HK-2 (cell line): Measurements from ENCODE around the gene MPPED1.
A peak's percentile ranks its signal among the peaks of the same experiment; 100 is the strongest.

Experiments used
- DNase-seq: peaks from one replicate; pipeline ENCODE4 v3.0.0-alpha.2; 2018; ENCODE audit not compliant: unreplicated experiment

Gene MPPED1, protein sequence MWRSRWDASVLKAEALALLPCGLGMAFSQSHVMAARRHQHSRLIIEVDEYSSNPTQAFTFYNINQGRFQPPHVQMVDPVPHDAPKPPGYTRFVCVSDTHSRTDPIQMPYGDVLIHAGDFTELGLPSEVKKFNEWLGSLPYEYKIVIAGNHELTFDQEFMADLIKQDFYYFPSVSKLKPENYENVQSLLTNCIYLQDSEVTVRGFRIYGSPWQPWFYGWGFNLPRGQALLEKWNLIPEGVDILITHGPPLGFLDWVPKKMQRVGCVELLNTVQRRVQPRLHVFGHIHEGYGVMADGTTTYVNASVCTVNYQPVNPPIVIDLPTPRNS

DNA sequence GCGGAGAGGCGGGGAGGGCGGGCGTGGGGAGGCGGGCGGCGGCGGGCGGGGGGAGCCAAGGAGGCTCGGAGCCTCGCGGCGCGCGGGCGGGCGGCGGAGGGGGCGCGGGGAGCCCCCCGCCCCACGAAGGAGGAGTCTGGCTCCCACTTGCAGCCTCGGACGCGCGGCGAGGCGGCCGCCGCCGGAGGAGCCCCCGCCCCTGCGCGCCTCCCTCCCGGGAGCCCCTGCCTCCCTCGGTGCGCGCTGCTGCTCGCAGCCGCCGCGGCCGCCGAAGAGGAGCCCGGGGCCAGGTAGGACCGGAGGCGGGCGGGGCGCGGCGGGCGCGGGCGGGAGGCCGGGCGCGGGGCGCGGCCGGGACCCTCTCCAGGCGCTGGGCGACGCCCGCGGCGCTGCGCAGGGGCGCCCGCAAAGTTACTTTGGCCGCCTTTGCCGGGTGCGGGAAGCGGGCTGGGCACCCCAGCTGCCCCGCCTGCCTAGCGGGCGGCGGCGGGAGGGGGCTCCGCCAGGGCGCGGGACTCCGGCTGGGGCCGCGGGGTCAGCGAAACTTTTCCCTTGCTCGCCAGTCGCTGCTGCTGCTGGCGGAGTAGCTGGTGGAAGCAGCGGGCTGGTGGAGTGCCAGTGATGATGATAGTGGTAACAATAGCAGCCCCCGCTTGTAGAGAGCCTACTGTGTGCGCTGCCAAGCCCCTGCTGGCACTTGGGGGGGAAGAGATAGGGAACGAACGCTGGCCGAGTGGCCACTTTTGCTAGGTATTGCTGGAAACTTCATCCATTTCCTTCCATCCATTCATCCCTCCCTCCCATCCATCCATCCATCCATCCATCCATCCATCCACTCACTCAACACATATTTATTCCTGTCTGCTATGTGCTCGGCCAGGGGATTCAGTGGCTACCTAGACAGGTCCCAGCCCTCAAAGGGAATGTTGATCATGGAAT is at the start of gene MPPED1:
Gene MPPED1 (plus strand): TSS at position 146 of the 939 bp plus-strand sequence. CDS start 12,972 bp downstream, outside the sequence.
- no peak for DNase-seq

DNA sequence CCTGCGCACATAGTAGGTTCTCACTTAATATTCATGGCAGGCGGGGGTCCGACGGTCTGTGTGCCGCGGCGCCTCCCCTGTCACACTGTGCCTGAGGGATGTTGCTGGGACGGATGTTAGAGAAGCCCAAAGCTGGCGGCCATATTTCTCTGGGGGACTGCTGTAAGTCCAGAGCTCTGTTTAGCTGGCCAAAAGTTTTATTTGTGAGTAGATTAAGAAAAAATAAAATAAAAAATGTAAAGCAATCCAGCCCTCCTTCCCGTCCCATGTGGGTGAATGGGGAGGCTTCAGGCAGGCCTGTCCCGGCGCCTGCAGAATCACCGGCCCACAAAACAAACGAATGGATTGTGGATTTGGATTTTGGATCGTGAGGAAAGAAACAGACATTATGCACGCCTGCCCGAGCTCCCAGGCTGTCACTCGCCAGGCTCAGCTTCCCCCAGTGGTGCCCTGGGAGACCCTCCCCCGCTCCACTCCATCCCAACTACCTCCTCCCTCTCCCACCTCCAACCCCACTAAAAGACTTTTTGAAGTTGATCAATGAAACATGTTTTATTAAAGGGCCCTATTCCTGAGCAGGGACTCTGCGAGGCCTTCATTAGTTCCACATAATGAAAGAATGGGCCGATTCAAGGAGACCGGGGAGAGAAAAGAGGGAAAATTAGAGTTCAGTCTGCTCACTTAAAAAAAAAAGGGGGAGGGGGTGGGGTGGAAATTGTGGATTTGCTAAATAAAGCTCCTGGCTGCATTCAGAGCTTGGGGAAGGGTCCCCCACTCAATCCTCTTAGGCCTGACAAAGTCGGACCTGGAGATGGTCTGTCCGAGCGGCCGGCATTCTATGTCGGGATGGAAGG is 48.3 kb upstream of the MPPED1 start:
- DNase-seq, result no peak

- DNase-seq, result no peak
Observed at GRCh38 chr22:43364169-43364435, 47.7 kb upstream of the MPPED1 start.

DNA sequence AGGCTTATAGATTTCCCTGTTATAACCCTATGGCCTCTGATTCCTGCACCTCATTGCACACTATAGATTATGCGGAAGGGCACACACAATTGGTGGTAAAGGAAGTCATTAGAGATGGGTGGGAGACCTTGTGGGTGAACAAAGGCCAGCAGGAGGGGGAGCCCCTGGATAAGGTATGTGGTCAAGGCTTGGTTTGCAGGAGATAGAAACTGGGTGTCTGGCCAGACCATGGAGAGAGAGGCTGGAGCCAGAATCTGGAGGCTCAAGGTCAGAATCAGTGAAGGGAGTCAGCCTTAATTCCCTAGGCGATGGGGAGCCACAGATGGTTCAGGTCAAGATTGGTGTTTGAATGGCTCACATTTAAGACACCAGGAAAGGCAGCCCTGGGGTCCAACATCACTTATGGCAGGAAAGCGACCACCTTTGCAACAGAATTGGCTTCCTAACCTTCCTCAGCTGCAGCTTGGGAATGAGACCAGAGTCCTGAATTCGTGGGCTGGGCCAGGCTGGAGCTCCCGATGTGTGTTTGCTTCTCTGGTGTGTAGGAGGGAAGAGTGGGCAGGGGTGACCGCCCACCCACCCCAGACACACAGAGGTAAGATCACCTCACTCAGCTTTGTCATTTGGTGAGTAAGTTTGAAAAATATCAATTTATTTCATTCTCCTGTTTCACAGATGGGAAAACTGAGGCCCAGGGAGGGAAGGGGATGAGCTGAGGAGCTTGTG is 45.9 kb upstream of the MPPED1 start:
- no peak for DNase-seq

GRCh38 chr22:43370036-43370435 is 41.8 kb upstream of the MPPED1 start:
- no peak for DNase-seq

DNA sequence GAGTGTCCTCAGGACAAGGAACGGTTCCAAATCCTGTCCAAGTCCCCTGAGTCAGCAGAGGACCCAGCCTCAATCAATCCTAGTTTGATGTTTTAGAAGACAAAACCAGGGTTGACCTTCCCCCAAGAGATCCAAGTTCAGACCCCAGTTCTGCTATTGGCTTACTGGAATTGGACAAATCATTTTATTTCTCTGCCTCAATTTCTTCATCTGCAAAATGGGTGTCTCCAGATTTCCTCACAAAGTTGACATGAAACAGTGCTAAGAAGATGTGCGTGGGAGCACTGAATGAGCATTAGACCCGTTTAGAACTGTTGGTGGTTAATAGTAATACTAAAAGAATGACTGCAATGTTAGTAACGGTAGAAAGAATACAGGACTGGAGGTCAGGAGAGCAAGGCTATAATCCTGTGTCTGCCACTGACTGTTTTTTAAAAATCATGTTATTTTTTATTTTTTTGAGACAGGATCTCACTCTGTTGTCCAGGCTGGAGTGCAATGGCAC is 35.8 kb upstream of the MPPED1 start:
- no peak for DNase-seq

DNA sequence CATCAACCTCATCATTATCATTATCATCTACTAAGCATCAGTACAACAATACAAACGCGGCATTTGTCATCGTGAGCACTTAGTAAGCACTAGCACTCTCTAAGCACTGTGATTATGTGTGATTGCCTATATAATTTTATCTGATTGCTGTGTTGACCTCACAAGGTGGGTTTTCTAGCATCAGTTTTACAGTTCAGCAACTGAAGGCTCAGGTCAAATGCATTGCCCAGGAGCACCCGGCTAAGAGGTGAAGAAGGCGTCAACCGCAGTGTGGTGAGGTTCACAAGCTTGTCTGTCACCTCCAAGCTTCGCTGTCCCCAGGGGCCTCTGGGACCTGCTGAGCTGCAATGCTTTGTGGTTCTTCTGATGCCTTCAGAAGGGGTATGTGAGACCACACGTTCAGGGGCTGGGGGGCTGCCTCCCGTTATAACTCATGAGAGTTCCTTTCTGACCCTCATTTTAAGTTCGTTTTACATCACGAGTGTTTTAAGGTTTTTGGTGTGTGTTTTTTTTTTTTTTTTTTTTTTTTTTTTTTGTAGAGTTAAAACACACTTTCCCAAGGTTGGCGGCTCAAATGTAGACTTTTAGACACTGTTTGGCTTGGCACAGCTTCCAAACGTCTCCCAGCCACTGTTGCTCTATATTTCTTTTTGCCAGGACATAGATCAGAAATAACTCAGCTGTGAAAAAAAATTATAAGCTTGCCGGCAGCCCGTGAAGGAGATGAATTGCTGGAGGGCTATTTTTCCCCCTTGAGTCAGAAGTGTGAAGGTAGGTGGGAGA is 34.9 kb upstream of the MPPED1 start:
- DNase-seq, result no peak

DNA sequence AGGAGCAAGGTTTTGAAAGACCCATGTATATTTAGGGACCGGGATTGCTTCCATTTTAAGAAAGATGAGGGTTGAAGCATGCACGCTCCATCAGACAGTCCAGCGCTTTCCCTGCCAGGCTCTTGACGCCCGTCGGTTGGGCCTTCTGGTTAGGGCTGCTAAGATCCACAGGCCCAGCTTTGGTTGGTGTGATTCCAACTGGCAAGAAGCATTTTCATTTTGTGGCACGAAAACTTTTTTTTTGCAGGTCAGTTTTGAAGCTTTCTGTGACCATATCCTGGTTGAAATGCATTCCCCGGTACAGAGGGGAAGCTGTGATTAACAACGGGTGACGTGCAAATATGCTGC is 34.3 kb upstream of the MPPED1 start:
- no peak for DNase-seq

- no peak for DNase-seq
Observed at GRCh38 chr22:43377896-43378704, 33.7 kb upstream of the MPPED1 start.

DNA sequence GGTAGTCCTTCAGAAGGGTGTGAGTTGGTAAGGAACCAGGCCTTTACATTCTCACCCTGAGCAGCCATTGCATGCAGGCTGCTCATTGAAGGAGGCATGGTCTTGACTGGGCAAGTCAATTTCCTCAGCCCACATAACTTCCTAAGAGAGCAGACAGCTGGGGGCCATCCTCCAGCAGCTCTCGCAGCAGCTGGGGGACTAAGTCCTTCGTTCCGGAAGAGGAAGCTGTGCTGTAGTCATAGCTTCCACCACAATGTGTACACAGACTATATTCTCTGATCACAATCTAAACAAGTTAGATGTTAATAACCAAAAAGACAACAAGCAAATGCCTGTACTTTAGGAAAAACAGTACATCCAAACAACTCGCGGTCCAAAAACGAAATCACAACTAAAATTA is 30.1 kb upstream of the MPPED1 start:
- DNase-seq, result no peak

DNA sequence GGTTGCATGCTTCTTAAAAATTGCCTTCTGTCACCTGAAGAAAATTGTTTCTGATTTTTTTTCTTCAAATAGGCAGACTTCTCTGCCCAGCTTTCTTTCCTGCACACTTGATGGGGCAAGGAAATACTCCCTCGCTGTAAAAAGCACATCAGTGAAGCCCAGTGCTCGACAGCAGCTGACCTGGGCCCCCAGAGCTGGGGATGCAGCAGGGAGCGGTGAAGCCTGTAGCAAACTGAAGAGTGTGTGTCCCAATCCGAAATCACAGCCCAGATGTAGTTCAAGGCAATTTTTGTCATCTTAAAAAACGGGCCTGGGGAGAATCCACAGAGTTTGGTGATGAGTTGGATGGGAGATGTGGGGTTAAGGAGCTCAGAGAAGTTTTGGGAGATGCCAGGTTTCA is 27.0 kb upstream of the MPPED1 start:
- no peak for DNase-seq

DNA sequence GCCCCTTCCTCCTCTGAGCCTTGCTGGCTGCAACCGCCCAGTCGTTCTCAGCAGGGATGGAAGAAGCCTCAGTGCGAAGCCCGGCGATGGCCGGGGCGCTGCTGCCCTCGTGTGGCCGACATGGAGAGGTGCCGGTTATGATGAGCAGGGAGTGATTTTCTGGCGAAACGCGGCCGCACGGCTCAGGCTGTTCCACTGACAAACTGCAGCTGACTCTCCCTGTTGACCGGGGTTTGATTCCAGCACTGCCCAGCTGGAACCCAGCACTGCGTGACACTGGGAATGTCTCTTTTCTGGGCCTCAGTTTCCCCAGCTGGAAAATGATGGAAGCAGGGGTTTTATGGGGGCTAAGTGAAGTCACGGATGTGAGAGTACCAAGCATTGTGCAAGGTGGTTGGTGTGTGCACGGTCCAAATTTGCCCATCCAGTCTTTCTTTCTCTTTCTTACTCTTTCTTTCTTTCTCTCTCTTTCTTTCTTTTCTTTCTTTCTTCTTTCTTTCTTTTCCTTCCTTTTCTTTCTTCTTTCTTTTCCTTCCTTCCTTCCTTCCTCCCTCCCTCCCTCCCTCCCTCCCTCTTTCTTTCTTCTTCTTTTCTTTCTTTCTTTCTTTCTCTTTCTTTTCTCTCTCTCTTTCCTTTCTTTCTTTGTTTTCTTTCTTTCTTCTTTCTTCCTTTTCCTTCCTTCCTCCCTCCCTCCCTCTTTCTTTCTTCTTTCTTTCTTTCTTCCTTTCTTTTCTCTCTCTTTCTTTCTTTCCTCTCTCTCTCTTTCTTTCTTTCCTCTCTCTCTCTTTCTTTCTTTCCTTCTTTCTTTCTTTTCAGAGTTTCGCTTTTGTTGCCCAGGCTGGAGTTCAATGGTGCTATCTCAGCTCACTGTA is 25.8 kb upstream of the MPPED1 start:
- peak; percentile 76 for DNase-seq

- DNase-seq, result no peak
Observed at GRCh38 chr22:43387815-43388214, 24.0 kb upstream of the MPPED1 start.

- DNase-seq, result peak; percentile 72
Observed at GRCh38 chr22:43388420-43388851, 23.4 kb upstream of the MPPED1 start.

DNA sequence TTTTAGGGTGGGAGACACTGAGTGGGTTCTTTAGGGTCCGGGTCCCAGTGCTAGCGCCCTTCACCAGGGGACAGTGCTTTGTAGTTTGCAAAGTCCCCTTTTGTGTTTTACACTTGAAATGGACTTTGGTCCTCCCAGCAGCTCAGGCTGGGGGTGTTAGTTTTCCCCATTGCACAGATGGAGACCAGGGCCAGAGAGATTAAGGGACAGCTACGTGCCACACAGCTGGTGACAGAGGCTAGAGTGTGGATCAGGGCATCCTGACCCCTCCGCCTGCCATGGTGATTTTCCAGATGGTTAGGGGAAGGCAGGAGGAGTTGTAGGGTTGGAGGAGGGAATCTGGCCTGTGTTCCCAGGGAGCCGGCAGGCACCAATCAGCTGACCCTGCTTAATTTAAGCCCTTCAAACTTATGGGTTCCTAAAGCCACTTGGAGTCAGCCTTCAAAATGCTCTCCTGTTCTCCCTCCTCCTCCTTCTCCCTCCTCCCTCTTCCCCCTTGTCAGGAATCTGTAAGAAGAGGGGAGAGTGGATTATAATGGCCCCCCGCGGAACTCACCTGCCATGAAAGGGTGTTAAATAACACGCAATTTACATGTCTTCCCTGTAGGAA is 22.5 kb upstream of the MPPED1 start:
- DNase-seq, result no peak

- DNase-seq, result no peak
Observed at GRCh38 chr22:43390166-43390565, 21.6 kb upstream of the MPPED1 start.

DNA sequence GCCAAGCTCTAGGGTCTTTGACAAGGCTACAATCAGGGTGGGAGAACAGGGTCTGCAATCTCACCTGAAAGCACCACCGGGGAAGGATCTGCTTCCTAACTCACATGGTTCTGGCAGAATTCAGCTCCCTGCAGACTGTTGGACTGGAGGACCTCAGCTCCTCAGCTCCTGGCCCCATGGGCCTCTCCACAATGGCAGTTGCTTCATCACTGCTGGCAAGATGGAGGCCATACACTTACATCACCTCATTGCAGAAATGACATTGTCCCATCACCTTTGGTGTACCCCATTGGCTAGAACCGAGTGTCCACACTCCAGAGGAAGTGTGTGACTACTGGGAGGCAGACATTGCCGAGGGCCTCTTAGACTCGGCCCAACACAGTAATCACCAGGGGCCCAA is 20.9 kb upstream of the MPPED1 start:
- DNase-seq, result no peak

DNA sequence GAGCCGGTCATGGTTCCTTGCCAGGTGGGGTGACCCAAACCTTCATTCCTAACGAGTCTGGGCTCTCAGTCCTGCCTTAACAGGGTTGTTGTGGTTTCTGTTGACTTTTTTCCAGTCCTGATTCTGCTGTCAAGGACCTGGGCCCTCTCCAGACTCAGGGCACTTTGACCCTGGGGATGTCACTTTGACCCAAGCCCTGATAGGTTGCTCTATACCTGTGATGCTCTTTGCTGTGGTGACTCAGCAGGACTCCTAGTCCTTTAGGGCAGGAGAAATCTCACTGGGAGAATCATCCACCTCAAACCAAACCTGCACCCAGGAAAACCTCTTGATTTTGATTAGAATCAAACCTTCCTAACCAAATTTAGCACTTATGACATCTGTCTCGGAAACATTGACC is 20.5 kb upstream of the MPPED1 start:
- DNase-seq, result no peak
